Left lung (tissue), 10 donors: ENCODE data around the gene AMBP. TPM values are rescaled to one million over a fixed set of nuclear protein-coding genes. Genes with fewer than 3 reads are reported as not detected.

Experiments
- ATAC-seq: fragments of 200-7000 bp; cut with Tn5 transposase; one replicate; pipeline ENCODE4 v1.9.1; 2020; ENCODE audit warnings: moderate library complexity
- DNase-seq, 4 donors: peaks; one replicate each; pipeline ENCODE4 v3.0.0-alpha.2; 2013 to 2020
- H3K27ac ChIP-seq, 2 donors: fragments of 200-600 bp; sonication (generic) in 1 of 2; one replicate each; pipeline versions ENCODE4 v1.5.0 to v1.8.0; 2020 to 2021
- H3K27me3 ChIP-seq, 2 donors: fragments of 200-600 bp; sonication (generic) in 1 of 2; one replicate each; pipeline versions ENCODE4 v1.5.0 to v1.8.0; 2020 to 2021
- H3K36me3 ChIP-seq, 2 donors: fragments of 200-600 bp; sonication (generic) in 1 of 2; one replicate each; pipeline versions ENCODE4 v1.5.0 to v1.8.0; 2020 to 2021
- H3K4me1 ChIP-seq, 2 donors: fragments of 200-600 bp; one replicate each; pipeline ENCODE4 v1.8.0; 2021
- H3K4me3 ChIP-seq, 2 donors: fragments of 200-600 bp; sonication (generic) in 1 of 2; one replicate each; pipeline versions ENCODE4 v1.5.0 to v1.8.0; 2020 to 2021; ENCODE audit warnings: mild to moderate bottlenecking in 1 of 2
- H3K9me3 ChIP-seq, 2 donors: fragments of 200-600 bp; sonication (generic) in 1 of 2; one replicate each; pipeline versions ENCODE4 v1.5.0 to v1.8.0; 2020 to 2021
- intact Hi-C, 2 donors: fragments of 100-400 bp; cut with DNase I; formaldehyde crosslinking; loops; one replicate each; pipeline versions ENCODE4 v1.11.2 to v1.14.2; 2022
- polyA plus RNA-seq, 6 donors: library from polyadenylated mRNA; unstranded; fragments of 120-200 nt; gene quantifications; one replicate each; pipeline ENCODE4 v1.2.1, GENCODE V29; 2013; ENCODE audit not compliant: insufficient read length in 6 of 6
- total RNA-seq, 2 donors: library from RNA; stranded (reverse); fragmentation: NEBNext Ultra II Directional; extraction: Animal tissue kit (Norgen Biotek cat#: 25700); gene quantifications; one replicate each; pipeline ENCODE4 v1.2.1, GENCODE V29; 2021
- TF ChIP-seq, protein P1 (sequence below), 2 donors: fragments of 200-600 bp; sonication (generic) in 1 of 2; IDR thresholded peaks; one replicate each; pipeline versions ENCODE4 v1.5.0 to v1.8.0; 2021; ENCODE audit warnings: antibody characterized with exemption in 2 of 2
- donor health status: DM: no; HTN: yes; CAD: no.
- donor health status: DM: no; HTN: no; CAD: no.

AMBP gene
- total and polyA plus RNA-seq, 8 donors = 1.2 to 5.5 (median 2.5) TPM; not detected in 1

DNA sequence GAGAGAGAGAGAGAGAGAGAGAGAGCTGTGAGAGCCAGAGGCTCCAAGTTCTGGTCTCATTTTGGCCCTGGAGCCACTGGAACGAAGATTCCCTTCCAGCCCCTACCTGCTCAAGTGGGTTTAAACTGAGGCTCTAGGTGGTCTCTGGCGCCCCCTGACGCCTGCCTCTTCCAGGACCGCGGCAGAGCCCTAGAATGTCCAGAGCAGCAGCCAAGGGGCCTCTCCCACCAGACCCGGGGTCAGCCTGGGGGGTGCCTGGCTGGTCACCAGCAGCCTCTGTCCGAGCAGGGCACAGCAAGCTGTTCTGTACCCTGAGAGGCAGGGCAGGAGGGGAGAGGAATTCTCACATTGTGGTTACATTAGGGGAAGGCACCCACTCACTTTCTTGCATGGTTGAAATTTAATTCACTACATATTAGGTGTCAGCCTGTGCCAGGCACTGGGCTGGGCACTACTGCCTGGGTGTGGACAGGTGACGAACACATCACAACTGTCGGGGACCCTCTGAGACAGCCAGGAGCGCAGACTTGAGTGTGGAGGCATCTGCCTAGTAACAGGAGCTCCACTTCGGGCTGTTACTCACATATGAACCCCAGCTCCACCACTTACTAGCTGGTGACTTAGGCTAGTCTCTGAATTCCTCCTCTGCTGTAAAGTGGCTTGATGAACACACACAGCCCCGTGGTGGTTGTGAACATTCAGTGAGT lies 44.5 kb downstream of the AMBP start:
- intact Hi-C loops = loop anchor here in 1 of 2 donors (10.0 kb wide), 2 partner anchors 229 to 299 kb away; no protein-coding TSS in a partner anchor
- Histone ChIP-seq H3K4me1 (no peaks in the 10 kb centered on the region), H3K36me3 (peaks cover 0 to 37% of the 10 kb centered on the region in 2 donors), H3K27ac (no peak overlapping the region), H3K27me3 (no peaks in the 10 kb centered on the region), H3K4me3 (no peak overlapping the region), H3K9me3 (no peaks in the 10 kb centered on the region)
- TF ChIP-seq, protein P1, sequence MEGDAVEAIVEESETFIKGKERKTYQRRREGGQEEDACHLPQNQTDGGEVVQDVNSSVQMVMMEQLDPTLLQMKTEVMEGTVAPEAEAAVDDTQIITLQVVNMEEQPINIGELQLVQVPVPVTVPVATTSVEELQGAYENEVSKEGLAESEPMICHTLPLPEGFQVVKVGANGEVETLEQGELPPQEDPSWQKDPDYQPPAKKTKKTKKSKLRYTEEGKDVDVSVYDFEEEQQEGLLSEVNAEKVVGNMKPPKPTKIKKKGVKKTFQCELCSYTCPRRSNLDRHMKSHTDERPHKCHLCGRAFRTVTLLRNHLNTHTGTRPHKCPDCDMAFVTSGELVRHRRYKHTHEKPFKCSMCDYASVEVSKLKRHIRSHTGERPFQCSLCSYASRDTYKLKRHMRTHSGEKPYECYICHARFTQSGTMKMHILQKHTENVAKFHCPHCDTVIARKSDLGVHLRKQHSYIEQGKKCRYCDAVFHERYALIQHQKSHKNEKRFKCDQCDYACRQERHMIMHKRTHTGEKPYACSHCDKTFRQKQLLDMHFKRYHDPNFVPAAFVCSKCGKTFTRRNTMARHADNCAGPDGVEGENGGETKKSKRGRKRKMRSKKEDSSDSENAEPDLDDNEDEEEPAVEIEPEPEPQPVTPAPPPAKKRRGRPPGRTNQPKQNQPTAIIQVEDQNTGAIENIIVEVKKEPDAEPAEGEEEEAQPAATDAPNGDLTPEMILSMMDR (IDR thresholded peaks at IDR 0.05) = peak; percentile 35 to 36
- peak in 2 of 4 donors; percentile 5 to 33 for DNase-seq
- ATAC-seq = peak; percentile 60

DNA sequence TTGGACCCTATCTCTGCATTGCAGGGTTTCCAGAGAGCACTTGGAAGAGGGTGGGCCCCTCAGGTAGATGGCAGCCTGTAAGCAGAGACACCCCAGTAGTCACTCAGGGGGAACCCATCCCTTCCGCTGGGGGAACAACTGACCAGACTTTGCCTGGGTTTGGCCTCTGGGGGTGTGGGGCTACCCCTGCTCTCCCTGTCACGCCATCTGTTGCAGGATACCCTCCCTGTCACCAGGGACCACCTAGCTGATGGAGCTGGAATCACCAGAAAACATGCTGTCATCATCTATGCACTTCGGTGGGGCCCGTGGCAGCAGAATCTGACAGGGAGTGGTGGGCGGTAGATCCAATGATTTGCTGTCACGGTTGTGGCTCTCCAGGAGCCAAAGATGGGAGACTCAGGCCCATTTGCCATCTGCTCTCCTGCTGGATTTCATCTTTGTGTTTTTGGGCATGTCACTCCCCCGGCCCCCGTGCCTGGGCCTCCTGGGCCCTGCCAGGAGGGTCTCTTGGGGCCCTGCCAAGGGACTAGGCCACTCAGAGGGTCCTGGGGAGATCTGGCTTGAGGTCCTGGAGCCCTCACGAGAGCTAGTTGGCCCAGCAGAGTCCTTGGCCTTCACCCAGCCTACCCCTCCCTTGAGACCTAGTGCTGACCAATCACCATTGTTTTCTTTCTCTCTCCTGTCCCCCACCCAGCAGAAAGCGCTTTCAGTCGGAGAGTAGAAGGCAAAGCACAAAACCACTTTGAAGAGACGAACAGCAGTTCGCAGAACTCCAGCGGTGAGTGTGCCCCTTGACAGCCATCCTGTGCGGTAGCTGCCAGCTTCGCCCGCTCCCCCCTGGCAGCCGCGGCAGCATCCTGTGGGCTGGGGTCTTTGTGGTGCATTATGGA lies 45.9 kb downstream of the AMBP start:
- no peaks in the 10 kb centered on the region for H3K4me1 ChIP-seq
- no peak for DNase-seq
- no peak overlapping the region for H3K27ac ChIP-seq
- H3K36me3 ChIP-seq = peaks cover 0 to 25% of the 10 kb centered on the region in 2 donors
- intact Hi-C loops = loop anchor here in 1 of 2 donors (10.0 kb wide), 2 partner anchors 227 to 297 kb away; no protein-coding TSS in a partner anchor
- TF ChIP-seq, protein P1 (IDR thresholded peaks at IDR 0.05) = no peak
- H3K9me3 ChIP-seq = no peaks in the 10 kb centered on the region
- H3K27me3 ChIP-seq = no peaks in the 10 kb centered on the region
- no peak for ATAC-seq
- no peak overlapping the region for H3K4me3 ChIP-seq

DNA sequence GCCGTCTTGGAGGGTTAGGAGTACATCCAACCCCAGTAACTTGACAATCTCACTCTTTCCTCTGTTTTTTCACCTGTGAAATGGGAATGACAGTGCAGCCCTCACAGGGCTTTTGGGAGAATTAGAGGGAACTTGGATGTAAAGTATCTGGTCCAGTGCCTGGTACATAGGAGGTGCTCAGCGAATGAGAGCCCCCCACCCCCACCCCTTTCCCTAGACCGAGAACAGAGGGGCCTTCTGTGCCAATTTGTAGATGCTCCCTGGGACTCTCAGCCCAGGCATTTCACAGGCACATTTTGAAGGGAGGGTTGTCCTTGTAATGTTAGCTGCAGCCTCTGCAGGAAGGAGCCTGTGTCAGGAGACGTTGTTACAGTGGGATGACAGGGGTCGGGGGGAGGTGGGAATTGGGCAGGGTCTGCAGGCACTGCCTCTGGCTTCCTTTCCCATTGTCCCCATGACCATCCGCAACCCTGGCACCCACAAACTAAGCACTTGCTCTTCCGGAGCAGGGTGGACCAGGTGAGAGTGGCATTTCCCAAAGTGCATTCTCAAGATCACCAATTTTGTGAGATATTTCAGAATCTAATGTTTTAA lies 47.0 kb downstream of the AMBP start:
- Histone ChIP-seq H3K36me3 (peaks cover 0 to 14% of the 10 kb centered on the region in 2 donors), H3K4me1 (no peaks in the 10 kb centered on the region), H3K9me3 (no peaks in the 10 kb centered on the region), H3K4me3 (no peak overlapping the region), H3K27ac (no peak overlapping the region), H3K27me3 (no peaks in the 10 kb centered on the region)
- ATAC-seq = no peak
- no peak for DNase-seq
- intact Hi-C loops = loop anchor here in 1 of 2 donors (10.0 kb wide), 2 partner anchors 226 to 296 kb away; no protein-coding TSS in a partner anchor
- TF ChIP-seq, protein P1 (IDR thresholded peaks at IDR 0.05) = no peak

DNA sequence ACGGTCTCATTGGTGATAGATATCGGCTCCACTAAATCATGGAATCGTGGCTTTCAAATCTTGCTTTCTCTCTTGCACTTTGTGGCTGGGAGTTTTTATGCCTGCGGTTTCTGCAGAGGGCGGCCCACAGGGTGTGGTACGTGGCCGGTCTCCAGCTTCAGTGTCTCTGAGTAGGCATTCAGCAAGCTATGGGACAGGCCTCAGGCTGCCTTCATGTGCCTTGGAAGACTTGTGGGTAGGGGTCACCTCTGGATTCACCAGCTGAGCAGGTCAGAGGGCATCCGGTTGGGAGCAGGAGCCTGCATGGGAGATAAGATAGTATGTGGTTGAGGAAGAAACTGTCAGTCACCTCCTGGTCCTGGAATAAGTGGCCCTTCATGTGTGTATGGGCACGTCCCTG lies 47.7 kb downstream of the AMBP start:
- DNase-seq = no peak
- intact Hi-C loops = loop anchor here in 1 of 2 donors (10.0 kb wide), 2 partner anchors 226 to 296 kb away; no protein-coding TSS in a partner anchor

More for the DNA sequence above, 47.7 kb downstream of the AMBP start:
- ATAC-seq = no peak
- TF ChIP-seq, protein P1 (IDR thresholded peaks at IDR 0.05) = no peak
- H3K27me3 ChIP-seq = no peaks in the 10 kb centered on the region
- peaks cover 0 to 10% of the 10 kb centered on the region in 2 donors for H3K36me3 ChIP-seq
- H3K4me3 ChIP-seq = no peak overlapping the region
- no peaks in the 10 kb centered on the region for H3K9me3 ChIP-seq
- H3K27ac ChIP-seq = no peak overlapping the region
- no peaks in the 10 kb centered on the region for H3K4me1 ChIP-seq
